SK-N-SH treated with all-trans-retinoic acid at 6 μM for 48 hours (cell line): ENCODE data around the gene MARF1.
"Not testable (repeated sequence)": the region's sequence is repeated elsewhere in the genome, so short reads cannot be mapped to it uniquely, and the experiment has no call there.

Experiments used
- ATAC-seq: fragments of 200-7000 bp; cut with Tn5 transposase; 3 replicates; pipeline ENCODE4 v1.9.1; 2020; ENCODE audit warnings: mild to moderate bottlenecking, moderate library complexity
- ARNTL ChIP-seq: fragments of 450-650 bp; formaldehyde crosslinking; IDR thresholded peaks from 2 replicates; pipeline ENCODE4 v1.5.0; 2020; ENCODE audit warnings: low read depth, mild to moderate bottlenecking, moderate library complexity, borderline replicate concordance
- BACH2 ChIP-seq: fragments of 250-450 bp; sonication (Bioruptor Pico); IDR thresholded peaks from 2 replicates; pipeline ENCODE4 v1.9.0; 2021; ENCODE audit warnings: mild to moderate bottlenecking, borderline replicate concordance
- ESRRG ChIP-seq: fragments of 250-450 bp; sonication (Bioruptor Pico); IDR thresholded peaks from 2 replicates; pipeline ENCODE4 v1.6.1; 2021; ENCODE audit warnings: mild to moderate bottlenecking
- GLIS3 ChIP-seq: fragments of 250-450 bp; sonication (Bioruptor Pico); IDR thresholded peaks from 2 replicates; pipeline ENCODE4 v1.5.0; 2020; ENCODE audit warnings: mild to moderate bottlenecking, moderate library complexity
- ISL1 ChIP-seq: fragments of 250-450 bp; sonication (Bioruptor Pico); IDR thresholded peaks from 2 replicates; pipeline ENCODE4 v2.1.2; 2022; ENCODE audit warnings: mild to moderate bottlenecking, moderate library complexity
- OSR1 ChIP-seq: fragments of 250-450 bp; sonication (Bioruptor Pico); IDR thresholded peaks from 2 replicates; pipeline ENCODE4 v1.8.0; 2022; ENCODE audit warnings: moderate library complexity, mild to moderate bottlenecking, inconsistent platforms
- PPARA ChIP-seq: fragments of 250-450 bp; sonication (Bioruptor Pico); IDR thresholded peaks from 2 replicates; pipeline ENCODE4 v1.5.0; 2020; ENCODE audit warnings: mild to moderate bottlenecking, borderline replicate concordance
- TCF4 ChIP-seq: fragments of 250-450 bp; sonication (Bioruptor Pico); IDR thresholded peaks from 2 replicates; pipeline ENCODE4 v1.8.0; 2021; ENCODE audit warnings: mild to moderate bottlenecking, moderate library complexity, borderline replicate concordance
- ZC3H10 ChIP-seq: fragments of 250-450 bp; sonication (Bioruptor Pico); IDR thresholded peaks from 2 replicates; pipeline ENCODE4 v1.5.1; 2021; ENCODE audit warnings: mild to moderate bottlenecking, moderate library complexity
- ZFP3 ChIP-seq: fragments of 250-450 bp; sonication (Bioruptor Pico); IDR thresholded peaks from 2 replicates; pipeline ENCODE4 v1.5.0; 2020; ENCODE audit warnings: mild to moderate bottlenecking, moderate library complexity
- ZNF565 ChIP-seq: fragments of 450-650 bp; formaldehyde crosslinking; conservative IDR thresholded peaks from 2 replicates; pipeline ENCODE4 v1.5.0; 2020; ENCODE audit warnings: low read depth, mild to moderate bottlenecking, moderate library complexity
- ZNF8 ChIP-seq: fragments of 450-650 bp; formaldehyde crosslinking; IDR thresholded peaks from 2 replicates; pipeline ENCODE4 v1.5.0; 2020; ENCODE audit warnings: mild to moderate bottlenecking, moderate library complexity
- TF ChIP-seq, protein P1 (sequence below): fragments of 250-450 bp; sonication (Bioruptor Pico); IDR thresholded peaks from 2 replicates; pipeline ENCODE4 v1.5.0; 2020; ENCODE audit warnings: mild to moderate bottlenecking, moderate library complexity
- TF ChIP-seq, protein P2 (sequence below): fragments of 250-450 bp; sonication (Bioruptor Pico); IDR thresholded peaks from 2 replicates; pipeline ENCODE4 v1.8.0; 2021; ENCODE audit warnings: low read depth, mild to moderate bottlenecking, moderate library complexity, borderline replicate concordance
- TF ChIP-seq, protein P3 (sequence below): fragments of 250-450 bp; sonication (Bioruptor Pico); IDR thresholded peaks from 2 replicates; pipeline ENCODE4 v1.5.1; 2021; ENCODE audit warnings: mild to moderate bottlenecking, moderate library complexity
- TF ChIP-seq, protein P4 (sequence below): fragments of 250-450 bp; sonication (Bioruptor Pico); IDR thresholded peaks from 2 replicates; pipeline ENCODE4 v1.8.0; 2020; ENCODE audit warnings: mild to moderate bottlenecking, moderate library complexity, borderline replicate concordance

The MARF1 gene

DNA sequence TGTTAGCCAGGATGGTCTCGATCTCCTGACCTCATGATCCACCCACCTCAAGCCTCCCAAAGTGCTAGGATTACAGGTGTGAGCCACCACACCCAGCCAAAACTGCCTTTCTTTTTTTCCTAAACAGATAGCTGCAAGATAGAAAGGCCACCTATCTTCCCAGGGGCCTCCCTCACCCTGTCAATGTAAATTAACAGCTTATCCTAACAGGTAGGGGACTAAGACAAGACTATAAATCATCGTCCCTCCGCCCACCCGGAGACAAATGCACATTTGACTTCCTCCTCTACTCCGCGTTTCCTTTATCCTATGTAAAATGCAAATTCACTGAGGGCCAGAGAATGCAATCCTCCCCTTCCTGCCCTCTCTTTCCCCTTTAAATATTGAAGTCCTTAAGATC is 71.4 kb downstream of the MARF1 start (continued):
- TF ChIP-seq, protein P1, sequence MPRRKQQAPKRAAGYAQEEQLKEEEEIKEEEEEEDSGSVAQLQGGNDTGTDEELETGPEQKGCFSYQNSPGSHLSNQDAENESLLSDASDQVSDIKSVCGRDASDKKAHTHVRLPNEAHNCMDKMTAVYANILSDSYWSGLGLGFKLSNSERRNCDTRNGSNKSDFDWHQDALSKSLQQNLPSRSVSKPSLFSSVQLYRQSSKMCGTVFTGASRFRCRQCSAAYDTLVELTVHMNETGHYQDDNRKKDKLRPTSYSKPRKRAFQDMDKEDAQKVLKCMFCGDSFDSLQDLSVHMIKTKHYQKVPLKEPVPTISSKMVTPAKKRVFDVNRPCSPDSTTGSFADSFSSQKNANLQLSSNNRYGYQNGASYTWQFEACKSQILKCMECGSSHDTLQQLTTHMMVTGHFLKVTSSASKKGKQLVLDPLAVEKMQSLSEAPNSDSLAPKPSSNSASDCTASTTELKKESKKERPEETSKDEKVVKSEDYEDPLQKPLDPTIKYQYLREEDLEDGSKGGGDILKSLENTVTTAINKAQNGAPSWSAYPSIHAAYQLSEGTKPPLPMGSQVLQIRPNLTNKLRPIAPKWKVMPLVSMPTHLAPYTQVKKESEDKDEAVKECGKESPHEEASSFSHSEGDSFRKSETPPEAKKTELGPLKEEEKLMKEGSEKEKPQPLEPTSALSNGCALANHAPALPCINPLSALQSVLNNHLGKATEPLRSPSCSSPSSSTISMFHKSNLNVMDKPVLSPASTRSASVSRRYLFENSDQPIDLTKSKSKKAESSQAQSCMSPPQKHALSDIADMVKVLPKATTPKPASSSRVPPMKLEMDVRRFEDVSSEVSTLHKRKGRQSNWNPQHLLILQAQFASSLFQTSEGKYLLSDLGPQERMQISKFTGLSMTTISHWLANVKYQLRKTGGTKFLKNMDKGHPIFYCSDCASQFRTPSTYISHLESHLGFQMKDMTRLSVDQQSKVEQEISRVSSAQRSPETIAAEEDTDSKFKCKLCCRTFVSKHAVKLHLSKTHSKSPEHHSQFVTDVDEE (CRISPR knock-in tag): no peak

DNA sequence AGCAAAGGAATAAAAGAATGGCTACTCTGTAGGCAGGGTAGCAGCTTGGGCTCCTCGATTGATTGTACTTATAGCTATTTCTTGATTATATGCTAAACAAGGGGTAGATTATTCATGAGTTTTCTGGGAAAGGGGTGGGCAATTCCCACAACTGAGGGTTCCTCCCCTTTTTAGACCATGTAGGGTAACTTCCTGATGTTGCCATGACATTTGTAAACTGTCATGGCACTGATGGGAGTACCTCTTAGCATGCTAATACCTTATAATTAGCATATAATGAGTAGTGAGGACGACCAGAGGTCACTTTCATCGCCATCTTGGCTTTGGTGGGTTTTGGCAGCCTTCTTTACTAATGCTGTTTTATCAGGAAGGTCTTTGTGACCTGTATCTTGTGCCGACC is 72.3 kb downstream of the MARF1 start:
- not testable (repeated sequence) for ATAC-seq

DNA sequence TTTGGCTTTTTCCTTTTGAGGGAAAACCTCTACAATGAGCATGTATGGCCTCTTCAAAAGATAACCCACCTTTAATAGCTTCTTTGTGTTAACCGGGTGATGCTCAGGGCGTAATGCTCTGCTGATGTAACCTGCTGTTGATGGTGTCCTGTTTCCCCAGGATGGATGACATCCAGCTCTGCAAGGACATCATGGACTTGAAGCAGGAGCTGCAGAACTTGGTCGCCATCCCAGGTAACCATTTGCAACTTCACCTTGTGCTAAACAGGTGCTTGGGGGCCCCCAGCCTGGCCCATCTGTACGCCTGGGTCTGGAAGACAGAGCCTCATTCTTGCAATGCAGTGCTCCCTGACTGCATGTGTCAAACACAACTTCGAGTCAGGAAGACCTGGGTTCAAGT is 75.1 kb downstream of the MARF1 start:
- no peak for TF ChIP-seq ISL1
- TF ChIP-seq, all 23 proteins: peak for 0
- ATAC-seq: no peak

DNA sequence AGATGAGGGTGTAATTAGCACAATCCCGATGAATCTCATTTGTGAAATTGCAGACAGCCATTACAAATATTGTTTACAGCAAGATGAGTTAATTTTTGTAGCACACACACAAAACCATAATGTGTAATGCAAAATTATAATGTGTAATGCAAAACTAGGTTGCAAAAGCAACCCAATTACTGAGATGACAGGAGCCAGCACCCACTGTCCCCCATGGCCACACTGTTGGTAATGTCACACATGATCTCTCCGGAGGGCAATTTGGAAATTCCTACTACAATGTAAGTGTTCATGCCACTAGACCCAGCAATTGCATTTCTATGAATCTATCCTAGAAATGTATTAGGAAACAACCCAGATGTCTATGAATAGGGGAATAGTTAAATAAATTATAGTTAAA is 76.9 kb downstream of the MARF1 start:
- ATAC-seq: no peak
- TF ChIP-seq ZNF565 (CRISPR knock-in tag) (no peak), TCF4 (CRISPR knock-in tag) (no peak), ARNTL (CRISPR knock-in tag) (no peak), ISL1 (no peak), BACH2 (CRISPR knock-in tag) (no peak), GLIS3 (CRISPR knock-in tag) (no peak), ZFP3 (no peak), OSR1 (CRISPR knock-in tag) (no peak), ESRRG (CRISPR knock-in tag) (no peak), ZC3H10 (CRISPR knock-in tag) (no peak), ZNF8 (CRISPR knock-in tag) (no peak), PPARA (CRISPR knock-in tag) (no peak)
- TF ChIP-seq, protein P1 (CRISPR knock-in tag): no peak
- TF ChIP-seq, protein P2, sequence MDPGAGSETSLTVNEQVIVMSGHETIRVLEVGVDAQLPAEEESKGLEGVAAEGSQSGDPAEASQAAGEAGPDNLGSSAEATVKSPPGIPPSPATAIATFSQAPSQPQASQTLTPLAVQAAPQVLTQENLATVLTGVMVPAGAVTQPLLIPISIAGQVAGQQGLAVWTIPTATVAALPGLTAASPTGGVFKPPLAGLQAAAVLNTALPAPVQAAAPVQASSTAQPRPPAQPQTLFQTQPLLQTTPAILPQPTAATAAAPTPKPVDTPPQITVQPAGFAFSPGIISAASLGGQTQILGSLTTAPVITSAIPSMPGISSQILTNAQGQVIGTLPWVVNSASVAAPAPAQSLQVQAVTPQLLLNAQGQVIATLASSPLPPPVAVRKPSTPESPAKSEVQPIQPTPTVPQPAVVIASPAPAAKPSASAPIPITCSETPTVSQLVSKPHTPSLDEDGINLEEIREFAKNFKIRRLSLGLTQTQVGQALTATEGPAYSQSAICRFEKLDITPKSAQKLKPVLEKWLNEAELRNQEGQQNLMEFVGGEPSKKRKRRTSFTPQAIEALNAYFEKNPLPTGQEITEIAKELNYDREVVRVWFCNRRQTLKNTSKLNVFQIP (CRISPR knock-in tag): no peak
- TF ChIP-seq, protein P3, sequence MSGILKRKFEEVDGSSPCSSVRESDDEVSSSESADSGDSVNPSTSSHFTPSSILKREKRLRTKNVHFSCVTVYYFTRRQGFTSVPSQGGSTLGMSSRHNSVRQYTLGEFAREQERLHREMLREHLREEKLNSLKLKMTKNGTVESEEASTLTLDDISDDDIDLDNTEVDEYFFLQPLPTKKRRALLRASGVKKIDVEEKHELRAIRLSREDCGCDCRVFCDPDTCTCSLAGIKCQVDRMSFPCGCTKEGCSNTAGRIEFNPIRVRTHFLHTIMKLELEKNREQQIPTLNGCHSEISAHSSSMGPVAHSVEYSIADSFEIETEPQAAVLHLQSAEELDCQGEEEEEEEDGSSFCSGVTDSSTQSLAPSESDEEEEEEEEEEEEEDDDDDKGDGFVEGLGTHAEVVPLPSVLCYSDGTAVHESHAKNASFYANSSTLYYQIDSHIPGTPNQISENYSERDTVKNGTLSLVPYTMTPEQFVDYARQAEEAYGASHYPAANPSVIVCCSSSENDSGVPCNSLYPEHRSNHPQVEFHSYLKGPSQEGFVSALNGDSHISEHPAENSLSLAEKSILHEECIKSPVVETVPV (CRISPR knock-in tag): no peak
- TF ChIP-seq, protein P4, sequence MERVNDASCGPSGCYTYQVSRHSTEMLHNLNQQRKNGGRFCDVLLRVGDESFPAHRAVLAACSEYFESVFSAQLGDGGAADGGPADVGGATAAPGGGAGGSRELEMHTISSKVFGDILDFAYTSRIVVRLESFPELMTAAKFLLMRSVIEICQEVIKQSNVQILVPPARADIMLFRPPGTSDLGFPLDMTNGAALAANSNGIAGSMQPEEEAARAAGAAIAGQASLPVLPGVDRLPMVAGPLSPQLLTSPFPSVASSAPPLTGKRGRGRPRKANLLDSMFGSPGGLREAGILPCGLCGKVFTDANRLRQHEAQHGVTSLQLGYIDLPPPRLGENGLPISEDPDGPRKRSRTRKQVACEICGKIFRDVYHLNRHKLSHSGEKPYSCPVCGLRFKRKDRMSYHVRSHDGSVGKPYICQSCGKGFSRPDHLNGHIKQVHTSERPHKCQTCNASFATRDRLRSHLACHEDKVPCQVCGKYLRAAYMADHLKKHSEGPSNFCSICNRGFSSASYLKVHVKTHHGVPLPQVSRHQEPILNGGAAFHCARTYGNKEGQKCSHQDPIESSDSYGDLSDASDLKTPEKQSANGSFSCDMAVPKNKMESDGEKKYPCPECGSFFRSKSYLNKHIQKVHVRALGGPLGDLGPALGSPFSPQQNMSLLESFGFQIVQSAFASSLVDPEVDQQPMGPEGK: no peak
